ENCODE results near the gene IRF5. TPM values are rescaled to one million over a fixed set of nuclear protein-coding genes. Genes with fewer than 3 reads are reported as not detected.

IRF5 gene
- total RNA-seq, 1 experiment from 2014 or later: 0.66 TPM

DNA sequence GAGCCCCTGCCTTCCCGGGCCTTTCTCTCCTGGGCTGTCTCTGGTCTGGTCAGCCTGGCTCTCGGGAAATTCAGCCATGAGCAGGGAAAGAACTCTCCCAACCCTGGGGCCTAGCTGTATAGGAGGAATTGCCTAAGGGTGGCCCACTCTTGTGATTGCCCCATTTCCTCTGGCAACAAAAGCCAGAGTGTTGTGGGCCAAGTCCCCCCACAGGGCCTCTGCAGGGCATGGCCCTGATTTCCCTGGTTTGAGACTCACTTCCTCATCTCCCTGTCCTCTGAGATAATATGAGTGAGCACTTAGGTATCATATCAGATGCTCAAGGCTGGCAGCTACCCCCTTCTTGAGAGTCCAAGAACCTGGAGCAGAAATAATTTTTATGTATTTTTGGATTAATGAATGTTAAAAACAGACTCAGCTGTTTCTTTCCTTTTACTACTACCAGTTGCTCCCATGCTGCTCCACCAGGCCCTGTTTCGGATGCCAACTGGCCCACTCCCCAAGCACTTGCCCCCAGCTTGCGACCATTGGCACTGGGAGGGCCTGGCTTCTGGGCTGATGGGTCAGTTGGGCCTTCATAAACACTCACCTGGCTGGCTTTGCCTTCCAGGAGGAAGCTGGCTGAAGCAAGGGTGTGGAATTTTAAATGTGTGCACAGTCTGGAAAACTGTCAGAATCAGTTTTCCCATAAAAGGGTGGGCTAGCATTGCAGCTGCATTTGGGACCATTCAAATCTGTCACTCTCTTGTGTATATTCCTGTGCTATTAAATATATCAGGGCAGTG lies 11.4 kb downstream of the IRF5 start:
- TF ChIP-seq E2F5 (CRISPR knock-in tag; IDR thresholded peaks at IDR 0.05) (no peak), PREB (CRISPR knock-in tag; IDR thresholded peaks at IDR 0.05; ENCODE audit: borderline replicate concordance) (no peak), ZBTB21 (CRISPR knock-in tag; IDR thresholded peaks at IDR 0.05; ENCODE audit: borderline replicate concordance) (no peak), SP1 (CRISPR knock-in tag; conservative IDR thresholded peaks at IDR 0.05) (no peak), JUN (CRISPR knock-in tag; IDR thresholded peaks at IDR 0.05) (no peak), SOX15 (CRISPR knock-in tag; IDR thresholded peaks at IDR 0.05) (no peak), ZNF416 (CRISPR knock-in tag; IDR thresholded peaks at IDR 0.05) (no peak), HMGA2 (CRISPR knock-in tag; IDR thresholded peaks at IDR 0.05) (no peak), E2F4 (CRISPR knock-in tag; IDR thresholded peaks at IDR 0.05; ENCODE audit: borderline replicate concordance, low read depth) (no peak), NFATC4 (CRISPR knock-in tag; IDR thresholded peaks at IDR 0.05) (no peak), ATF3 (CRISPR knock-in tag; conservative IDR thresholded peaks at IDR 0.05) (no peak), ZNF219 (CRISPR knock-in tag; IDR thresholded peaks at IDR 0.05; ENCODE audit: borderline replicate concordance) (no peak)
- TF ChIP-seq, protein P1, sequence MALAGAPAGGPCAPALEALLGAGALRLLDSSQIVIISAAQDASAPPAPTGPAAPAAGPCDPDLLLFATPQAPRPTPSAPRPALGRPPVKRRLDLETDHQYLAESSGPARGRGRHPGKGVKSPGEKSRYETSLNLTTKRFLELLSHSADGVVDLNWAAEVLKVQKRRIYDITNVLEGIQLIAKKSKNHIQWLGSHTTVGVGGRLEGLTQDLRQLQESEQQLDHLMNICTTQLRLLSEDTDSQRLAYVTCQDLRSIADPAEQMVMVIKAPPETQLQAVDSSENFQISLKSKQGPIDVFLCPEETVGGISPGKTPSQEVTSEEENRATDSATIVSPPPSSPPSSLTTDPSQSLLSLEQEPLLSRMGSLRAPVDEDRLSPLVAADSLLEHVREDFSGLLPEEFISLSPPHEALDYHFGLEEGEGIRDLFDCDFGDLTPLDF (CRISPR knock-in tag; IDR thresholded peaks at IDR 0.05): no peak
- TF ChIP-seq, protein P2, sequence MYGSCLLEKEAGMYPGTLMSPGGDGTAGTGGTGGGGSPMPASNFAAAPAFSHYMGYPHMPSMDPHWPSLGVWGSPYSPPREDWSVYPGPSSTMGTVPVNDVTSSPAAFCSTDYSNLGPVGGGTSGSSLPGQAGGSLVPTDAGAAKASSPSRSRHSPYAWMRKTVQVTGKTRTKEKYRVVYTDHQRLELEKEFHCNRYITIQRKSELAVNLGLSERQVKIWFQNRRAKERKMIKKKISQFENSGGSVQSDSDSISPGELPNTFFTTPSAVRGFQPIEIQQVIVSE (CRISPR knock-in tag; IDR thresholded peaks at IDR 0.05; ENCODE audit: borderline replicate concordance): no peak
- Mint-ChIP-seq H3K4me1 (peaks cover 15% of the 10 kb centered on the region), H3K9me3 (no peaks in the 10 kb centered on the region), H3K4me3 (no peak overlapping the region), H3K36me3 (peaks cover 16% of the 10 kb centered on the region), H3K27ac (no peak overlapping the region), H3K27me3 (ENCODE audit: low read depth) (no peaks in the 10 kb centered on the region; the same call in 1 of the 2 replicates)
- no peak for DNase-seq (ENCODE audit: low spot score)
- POLR2A ChIA-PET: no interaction called here
- ATAC-seq: no peak
- CTCF ChIA-PET: interaction anchor here (1.2 to 2.7 kb wide), 8 partner anchors 10 to 265 kb away, joined by 3 to 28 read pairs (median 7); partner anchors contain the start of gene ATP6V1F

GRCh38 chr7:128951296-128951695 lies 13.6 kb downstream of the IRF5 start:
- Mint-ChIP-seq H3K9me3 (no peaks in the 10 kb centered on the region), H3K36me3 (peaks cover 32% of the 10 kb centered on the region), H3K4me3 (no peak overlapping the region), H3K4me1 (peaks cover 34% of the 10 kb centered on the region), H3K27me3 (ENCODE audit: low read depth) (no peaks in the 10 kb centered on the region), H3K27ac (no peak overlapping the region)
- POLR2A ChIA-PET: interaction anchor here (0.7 kb wide), 1 partner anchor 140 kb away, joined by 3 read pairs; no protein-coding TSS in a partner anchor
- TF ChIP-seq ZNF281 (CRISPR knock-in tag; IDR thresholded peaks at IDR 0.05): no peak
- no peak for TF ChIP-seq NFYB (CRISPR knock-in tag; conservative IDR thresholded peaks at IDR 0.05; ENCODE audit: low read depth)
- TF ChIP-seq MYBL2 (CRISPR knock-in tag; IDR thresholded peaks at IDR 0.05): no peak
- TF ChIP-seq ZNF263 (CRISPR knock-in tag; IDR thresholded peaks at IDR 0.05; ENCODE audit: low read depth): no peak
- TF ChIP-seq CREB1 (CRISPR knock-in tag; IDR thresholded peaks at IDR 0.05): no peak
- CTCF ChIA-PET: interaction anchor here (1.3 kb wide), 1 partner anchor 40 kb away, joined by 3 read pairs; no protein-coding TSS in a partner anchor
- ATAC-seq (no peak), DNase-seq (ENCODE audit: low spot score) (no peak)
